ENCODE data around the gene FAM50A.
"Not testable (repeated sequence)": the region's sequence is repeated elsewhere in the genome, so short reads cannot be mapped to it uniquely, and the experiment has no call there.

FAM50A gene

DNA sequence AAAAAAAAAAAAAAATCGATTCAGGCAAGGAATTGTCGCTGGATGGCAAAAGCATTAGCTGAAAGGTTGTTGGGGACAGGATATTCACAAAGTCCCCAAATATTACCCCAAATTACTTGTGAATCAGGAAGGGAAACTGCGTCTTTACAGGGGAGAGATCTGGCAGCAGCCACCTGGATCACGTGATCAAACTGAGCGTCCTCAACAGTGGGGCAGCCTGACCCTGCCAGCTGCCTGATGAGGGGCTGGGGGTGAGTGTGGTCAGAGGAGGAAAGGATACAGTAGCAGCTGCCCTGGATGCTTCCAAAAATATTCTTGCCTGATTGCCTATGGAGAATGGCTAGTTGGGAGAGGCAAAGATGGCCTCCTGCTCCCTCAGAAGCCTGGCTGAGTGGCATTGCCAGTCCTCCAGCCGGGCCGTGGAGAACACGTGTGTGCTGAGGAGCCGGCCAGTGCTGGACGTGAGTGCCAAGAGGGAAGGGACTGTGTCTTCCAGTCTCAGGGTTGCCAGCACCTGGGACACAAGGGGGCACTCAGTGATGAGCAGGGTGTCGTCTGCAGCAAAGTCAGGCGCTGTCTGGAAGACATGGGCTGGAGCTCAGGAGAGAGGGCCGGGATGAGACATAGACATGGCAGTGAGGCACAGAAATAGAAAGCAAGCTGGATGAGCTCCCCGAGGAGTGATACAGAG lies 38.1 kb downstream of the FAM50A start:
- no peak for DNase-seq (ENCODE audit: low read depth in 2 of 3, low spot score in 1 of 3)

- DNase-seq (ENCODE audit: low read depth in 2 of 3, low spot score in 1 of 3) = no peak
These were observed 38.8 kb downstream of the FAM50A start for GRCh38 chrX:154482786-154483185.

DNA sequence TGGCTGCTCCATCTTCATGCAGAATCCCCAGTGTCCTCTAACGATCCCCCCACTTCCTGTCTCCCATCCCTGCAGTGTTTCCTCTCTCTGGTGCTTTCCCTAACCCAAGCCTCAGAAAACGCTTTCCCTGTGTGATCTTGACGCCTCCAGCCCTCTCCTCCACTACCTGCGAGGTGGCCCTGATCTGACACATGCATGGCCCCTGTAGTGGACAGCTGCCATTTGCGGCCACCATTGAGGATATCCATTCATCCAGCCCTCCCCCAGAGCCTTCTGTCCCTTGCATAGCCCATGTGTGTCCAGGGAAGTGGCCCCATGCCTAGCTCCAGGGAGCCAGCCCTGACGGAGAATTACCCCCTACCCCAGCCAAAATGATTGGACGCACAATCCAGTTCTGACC lies 39.4 kb downstream of the FAM50A start:
- DNase-seq (ENCODE audit: low read depth in 2 of 3, low spot score in 1 of 3) = no peak

- no peak for DNase-seq (ENCODE audit: low read depth in 2 of 3, low spot score in 1 of 3)
These were observed 40.6 kb downstream of the FAM50A start for GRCh38 chrX:154484255-154485149.

DNA sequence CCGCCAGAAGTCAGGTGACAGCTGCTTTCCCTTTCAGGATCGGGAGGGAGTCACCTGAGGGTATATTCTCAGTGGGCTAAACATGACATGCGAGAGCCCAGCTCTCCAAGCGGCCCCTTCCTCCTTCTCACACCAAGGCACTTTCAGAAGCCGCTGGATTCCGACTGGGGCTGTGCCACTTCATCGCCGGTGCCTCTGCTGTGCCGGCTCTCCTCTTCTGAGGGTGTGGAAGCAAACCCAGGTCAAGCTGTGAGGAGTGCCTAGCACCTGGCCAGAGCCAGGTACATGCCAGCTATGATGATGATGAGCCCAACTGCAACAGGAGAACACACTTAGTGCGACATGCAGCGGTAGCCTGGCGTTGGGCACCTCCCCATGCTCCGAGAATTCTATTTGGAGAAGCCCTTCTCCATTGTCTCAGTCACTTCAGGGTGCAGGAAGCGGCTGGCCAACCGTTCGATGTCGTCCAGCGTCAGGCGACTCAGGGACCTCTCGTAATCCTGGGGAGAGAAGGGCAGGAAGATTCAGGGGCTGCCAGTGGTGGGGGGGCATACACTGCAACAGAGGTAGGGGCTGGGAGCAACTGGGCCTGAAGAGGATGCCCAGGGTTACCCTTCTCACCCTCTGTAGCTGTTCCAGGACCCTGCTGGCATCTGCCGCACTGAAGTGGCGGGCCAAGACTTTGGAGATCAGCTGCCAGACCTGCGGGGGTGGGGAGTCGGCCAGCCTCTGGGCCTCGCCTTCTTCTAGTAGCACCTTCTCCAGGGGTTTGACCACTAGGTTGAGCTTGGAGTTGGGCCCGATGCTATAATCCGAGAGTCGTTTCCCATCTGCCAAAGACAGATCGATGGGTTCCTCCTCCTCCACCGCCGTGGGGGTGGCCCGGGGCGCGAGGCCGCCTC lies 41.5 kb downstream of the FAM50A start:
- no peak for DNase-seq (ENCODE audit: low read depth in 2 of 3, low spot score in 1 of 3)

GRCh38 chrX:154486052-154486395 lies 42.1 kb downstream of the FAM50A start:
- DNase-seq (ENCODE audit: low read depth in 2 of 3, low spot score in 1 of 3) = peak in 1 of 3 donors; percentile 16

DNA sequence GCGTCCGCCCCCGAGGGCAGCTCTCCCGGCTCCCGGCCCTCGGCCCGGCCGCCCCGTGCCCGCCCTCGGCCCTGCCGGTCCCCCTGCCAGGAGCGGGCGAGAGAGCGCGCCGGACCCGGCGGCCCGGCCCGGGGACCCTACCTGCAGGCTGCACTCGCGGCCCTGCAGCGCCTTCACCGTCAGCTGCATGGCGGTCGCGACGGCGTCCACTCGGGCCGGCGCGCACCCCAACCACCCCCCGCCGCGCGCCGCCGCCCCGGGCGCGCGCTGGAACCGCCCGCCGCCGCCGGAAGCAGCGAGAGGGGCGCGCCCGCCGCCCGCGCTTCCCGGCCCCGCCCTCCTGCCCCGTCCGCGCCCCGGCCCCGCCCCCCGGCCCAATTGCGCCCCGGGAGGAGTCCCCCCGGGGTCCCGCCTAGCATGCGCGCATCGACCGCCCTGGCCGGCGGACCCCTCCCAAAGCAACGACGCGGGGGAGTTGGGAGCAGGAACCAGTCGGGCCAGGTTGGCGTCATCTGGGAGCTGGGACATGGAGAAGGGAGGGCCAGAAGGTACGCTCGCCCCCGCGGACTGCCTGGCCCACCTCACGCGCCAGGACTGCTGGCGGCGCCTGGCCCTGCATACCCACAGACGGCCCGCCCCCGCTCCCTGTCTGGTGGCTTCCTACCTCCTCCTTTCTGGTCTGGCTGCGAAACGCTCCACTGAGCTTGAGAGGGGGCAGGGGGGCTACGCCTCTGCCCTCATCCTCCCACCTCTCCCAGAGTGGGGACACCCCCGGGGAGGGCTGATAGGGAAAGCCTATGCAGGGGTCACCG lies 42.7 kb downstream of the FAM50A start, which contains the start of gene UBL4A:
Gene UBL4A (minus strand): TSS at position 220 of the 812 bp plus-strand sequence. CDS start 31 bp downstream, at position 189.
- DNase-seq (ENCODE audit: low read depth in 2 of 3, low spot score in 1 of 3) = peak in 2 of 3 donors; percentile 6 to 42

DNA sequence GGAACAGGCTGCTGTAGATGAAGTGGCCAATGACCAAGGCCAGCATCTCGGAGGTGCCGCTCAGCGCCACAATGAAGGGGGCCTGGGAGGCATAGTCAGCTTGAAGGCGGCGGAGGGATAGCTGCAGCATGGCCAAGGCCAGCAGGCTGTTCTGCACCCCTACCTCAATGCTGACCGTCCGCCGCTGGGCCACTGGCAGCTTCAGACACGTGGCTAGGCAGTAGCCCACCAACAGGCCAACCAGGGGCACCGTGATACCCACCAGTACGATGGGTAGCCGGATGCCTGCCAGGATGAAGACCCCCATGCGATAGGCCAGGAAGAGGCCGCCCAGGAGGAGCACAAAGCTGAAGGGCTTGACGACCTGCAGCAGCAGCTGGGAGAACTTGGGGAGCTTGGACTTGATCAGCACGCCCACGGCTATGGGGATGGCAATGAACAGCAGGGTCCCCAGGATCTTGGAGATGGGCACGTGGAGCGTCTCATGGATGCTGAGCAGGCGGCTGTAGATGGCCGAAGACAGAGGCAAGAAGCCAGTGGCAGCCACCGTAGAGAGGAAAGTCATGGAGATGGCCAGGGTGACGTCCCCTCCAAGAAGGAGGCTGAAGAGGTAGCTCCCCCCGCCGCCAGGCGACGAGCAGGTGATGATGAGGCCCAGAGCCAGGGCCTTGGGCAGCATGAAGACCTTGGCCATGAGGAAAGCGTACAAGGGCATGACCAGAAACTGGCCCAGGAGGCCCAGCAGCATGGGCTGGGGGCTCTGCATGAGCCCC lies 43.8 kb downstream of the FAM50A start:
- DNase-seq (ENCODE audit: low read depth in 2 of 3, low spot score in 1 of 3) = no peak

DNA sequence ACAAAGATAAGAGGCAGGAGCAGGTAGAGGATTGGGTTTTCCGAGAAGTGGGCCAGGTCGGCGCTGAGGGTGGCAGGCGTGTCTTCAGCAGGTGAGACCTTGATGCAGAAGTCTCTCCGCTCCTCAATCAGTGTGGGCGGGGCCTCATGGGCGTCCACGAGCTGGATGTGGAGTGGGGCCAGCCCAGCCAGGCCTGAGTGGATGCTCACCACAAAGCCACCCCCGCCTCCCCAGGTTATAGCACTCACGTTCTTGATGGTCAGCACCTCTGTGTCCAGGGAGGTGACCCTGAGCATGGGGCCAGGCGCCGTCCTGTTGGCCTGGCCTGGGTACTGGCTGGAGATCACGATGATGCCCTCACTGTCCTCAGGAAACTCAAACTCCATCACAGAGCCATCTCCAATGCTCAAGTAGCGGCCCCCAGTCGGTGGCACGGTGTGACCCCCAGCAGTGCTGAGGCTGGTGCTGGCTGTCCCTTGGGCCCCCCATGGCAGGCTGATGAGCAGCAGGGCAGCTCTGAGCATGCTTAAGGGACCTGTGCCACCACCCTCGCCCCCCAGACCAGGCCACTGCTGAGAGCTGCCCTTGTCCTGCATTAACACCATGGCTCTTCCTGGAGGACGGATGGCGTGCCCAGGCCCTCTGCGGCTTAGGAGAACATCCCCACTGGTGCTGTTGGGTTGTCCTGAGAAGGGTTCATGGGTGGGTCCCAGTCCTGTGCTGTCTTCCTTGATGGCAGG lies 44.6 kb downstream of the FAM50A start:
- DNase-seq (ENCODE audit: low read depth in 2 of 3, low spot score in 1 of 3) = no peak

- no peak for DNase-seq (ENCODE audit: low read depth in 2 of 3, low spot score in 1 of 3)
These were observed 45.2 kb downstream of the FAM50A start for GRCh38 chrX:154489182-154489581.

GRCh38 chrX:154490021-154490413 lies 46.1 kb downstream of the FAM50A start:
- DNase-seq (ENCODE audit: low read depth in 2 of 3, low spot score in 1 of 3) = no peak

DNA sequence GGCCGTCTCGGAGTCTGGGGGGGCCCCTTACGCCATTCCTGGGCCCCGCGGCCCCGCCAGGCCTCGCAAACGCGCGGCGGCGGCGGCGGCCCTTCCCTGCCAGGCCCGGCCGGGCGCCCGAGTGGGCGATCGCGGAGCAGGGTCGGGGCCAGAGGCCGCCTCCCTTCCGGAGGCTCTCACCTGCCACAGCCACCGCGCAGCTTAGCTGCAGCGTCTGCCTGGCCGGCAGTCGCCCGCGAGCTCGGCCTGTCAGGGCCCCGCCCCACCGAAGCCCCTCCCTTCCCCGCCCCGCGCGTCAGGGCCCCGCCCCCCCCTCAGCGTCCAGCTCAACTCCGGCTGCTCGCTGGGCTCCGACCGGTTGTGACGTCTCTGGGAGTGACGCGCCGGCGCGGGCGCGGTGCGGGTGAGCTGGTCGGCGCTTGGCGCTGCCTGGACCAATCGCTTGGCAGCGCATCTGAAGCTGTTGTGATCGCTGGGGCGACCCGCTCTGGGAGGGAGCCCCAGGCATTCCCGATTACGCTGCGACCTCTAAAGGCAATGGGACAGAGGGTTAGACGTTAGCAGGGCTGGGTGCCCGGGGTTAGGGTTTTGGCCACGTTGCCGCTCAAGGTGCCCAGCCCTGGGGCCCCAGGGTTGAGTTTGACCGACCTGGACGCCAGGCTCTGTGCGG lies 46.6 kb downstream of the FAM50A start, which contains the start of gene SLC10A3:
Gene SLC10A3 (minus strand): TSS at position 216 of the 670 bp plus-strand sequence. CDS start 1,689 bp downstream, outside the sequence.
- peak; percentile 76 to 85 (median 84) for DNase-seq (ENCODE audit: low read depth in 2 of 3, low spot score in 1 of 3)

GRCh38 chrX:154494715-154495114 lies 50.8 kb downstream of the FAM50A start:
- no peak for DNase-seq (ENCODE audit: low read depth in 2 of 3, low spot score in 1 of 3)

DNA sequence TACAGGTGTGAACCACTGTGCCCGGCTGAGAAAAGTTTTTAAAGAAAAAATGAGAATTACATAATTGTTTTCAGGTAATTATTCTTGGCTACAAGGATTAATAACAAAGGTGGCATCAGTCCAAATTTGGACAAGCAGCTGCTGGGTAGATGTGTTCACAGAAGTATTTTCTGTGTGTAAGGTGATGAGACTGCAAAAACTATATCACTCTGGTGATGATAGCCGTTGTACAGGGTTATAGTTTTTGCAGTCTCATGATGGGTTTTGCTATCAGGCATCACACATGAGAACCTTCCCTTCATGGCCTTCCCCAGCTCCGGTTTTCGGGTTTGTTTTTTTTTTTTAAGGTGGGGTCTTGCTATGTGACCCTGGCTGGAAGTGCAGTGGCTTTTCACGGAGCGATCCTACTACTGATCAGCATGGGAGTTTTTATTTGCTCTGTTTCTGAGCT lies 51.6 kb downstream of the FAM50A start:
- DNase-seq (ENCODE audit: low read depth in 2 of 3, low spot score in 1 of 3) = no peak

GRCh38 chrX:154496591-154497137 lies 52.7 kb downstream of the FAM50A start:
- DNase-seq (ENCODE audit: low read depth in 2 of 3, low spot score in 1 of 3) = not testable (repeated sequence)

All from stimulated activated CD4-positive, alpha-beta T cell treated with anti-CD3 and anti-CD28 coated beads, Interleukin-12 subunit alpha, Interleukin-12 subunit beta, amount 100 ng/mL, for 48 hours (primary cell).